Measurements from ENCODE around the gene RINT1. TPM values are rescaled to one million over a fixed set of nuclear protein-coding genes. Genes with fewer than 3 reads are reported as not detected.
A peak's percentile ranks its signal among the peaks of the same experiment; 100 is the strongest.

RINT1 gene
- 13.5 and 27.1 TPM in 2 replicates for total RNA-seq

DNA sequence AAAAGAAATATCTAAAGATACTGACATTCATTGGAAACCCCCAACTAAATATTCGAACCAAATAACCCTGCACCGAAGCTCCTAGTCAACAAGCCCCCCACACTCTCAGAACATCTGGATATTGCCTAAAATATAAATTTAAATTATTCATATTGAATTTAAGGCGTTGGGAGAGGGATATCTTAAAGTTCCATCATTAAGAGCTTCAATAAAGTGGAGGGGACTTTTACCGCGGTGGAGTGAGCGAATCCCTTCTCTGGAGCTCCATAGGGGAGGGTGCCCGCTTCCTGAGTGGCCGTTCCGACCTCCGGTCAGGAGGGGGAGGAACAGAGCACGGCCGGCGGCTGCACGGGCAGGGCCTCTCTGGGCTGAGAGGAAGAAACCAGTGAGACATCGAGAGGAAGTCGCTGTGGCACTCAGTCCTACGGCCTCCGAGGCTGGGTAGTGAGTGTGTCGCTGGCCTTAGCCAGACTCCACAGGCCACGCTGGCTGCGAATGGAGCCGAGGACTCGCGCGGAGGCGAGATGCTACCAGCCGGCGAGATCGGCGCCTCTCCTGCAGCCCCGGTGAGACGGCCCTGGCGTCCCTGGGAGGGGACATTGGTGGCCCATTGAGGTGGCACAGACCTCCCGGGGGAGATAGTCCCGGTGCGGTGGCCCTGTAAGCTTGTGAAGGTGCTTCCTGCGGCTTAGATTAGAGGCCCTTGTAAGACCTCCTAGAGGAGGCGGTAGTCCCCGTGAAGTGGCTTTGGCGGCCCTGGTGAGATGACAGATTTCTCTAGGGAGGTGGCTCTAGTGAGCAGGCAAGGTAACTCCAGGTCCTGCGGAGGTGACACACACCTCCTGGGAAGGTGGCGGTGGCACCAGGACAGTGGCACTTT is at the start of gene RINT1:
Gene RINT1 (plus strand): TSS at position 410 of the 880 bp plus-strand sequence. CDS start 115 bp downstream, at position 525.
- DNase-seq (ENCODE audit: low read depth), result peak; percentile 52
- peak; percentile 71 for TF ChIP-seq CTCF (conservative IDR thresholded peaks at IDR 0.05; ENCODE audit: low read depth, low read length)
- H3K4me3 ChIP-seq (ENCODE audit: low read depth, low read length), result peak within 1 kb of the TSS; percentile 99

DNA sequence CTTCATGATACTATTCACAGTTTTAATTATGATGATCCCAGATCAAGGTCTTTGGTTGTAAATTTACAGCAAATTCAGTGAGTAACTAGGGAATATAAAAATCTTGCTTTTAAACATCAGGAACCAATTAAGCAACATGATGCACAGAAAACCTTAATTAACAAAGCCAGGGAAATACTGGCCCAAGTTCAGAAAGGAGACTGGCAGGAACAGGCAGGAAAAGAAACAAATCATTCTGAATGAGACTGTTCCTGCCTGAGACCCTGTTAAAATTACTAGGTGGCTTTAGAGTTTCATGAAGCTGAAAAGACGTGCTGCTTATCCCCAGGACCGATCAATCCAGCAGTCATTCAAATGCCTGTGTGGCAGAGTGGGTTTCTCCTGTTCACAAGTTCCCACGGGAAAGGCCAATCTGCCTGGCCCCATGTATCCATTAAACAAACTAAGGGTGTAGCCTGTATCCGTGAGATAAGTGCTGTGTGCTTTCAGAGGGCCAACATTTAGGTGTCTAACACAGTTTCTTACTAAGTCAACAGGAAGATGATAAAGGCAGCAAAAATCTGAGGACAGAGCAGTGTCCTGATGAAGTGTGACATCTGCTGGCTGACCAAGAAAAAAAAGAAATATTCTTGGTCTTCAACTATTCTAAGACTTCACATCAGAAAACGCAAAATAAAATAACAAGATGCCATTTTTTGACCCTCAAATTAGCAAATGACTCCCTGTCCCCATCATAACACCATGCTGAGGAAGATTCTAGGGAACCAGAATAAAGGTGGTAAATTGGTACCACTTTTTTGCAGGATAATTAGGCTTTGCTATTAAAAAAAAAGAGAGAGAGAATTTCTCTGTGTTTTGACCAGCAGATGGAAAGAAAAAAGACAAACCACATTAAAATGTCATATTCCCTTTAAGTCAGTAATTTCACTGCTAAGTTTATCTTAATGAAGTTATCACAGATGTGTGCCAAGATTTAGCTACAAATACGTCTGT is 44.1 kb upstream of the RINT1 start:
- DNase-seq (ENCODE audit: low read depth), result peak; percentile 26
- TF ChIP-seq CTCF (conservative IDR thresholded peaks at IDR 0.05; ENCODE audit: low read depth, low read length), result peak; percentile 61

GRCh38 chr7:105489409-105489808 is 42.6 kb upstream of the RINT1 start:
- DNase-seq (ENCODE audit: low read depth), result no peak
- no peak for TF ChIP-seq CTCF (conservative IDR thresholded peaks at IDR 0.05; ENCODE audit: low read depth, low read length)

More for the DNA sequence above, 44.1 kb upstream of the RINT1 start:
- no peak overlapping the region for H3K4me3 ChIP-seq (ENCODE audit: low read depth, low read length)

DNA sequence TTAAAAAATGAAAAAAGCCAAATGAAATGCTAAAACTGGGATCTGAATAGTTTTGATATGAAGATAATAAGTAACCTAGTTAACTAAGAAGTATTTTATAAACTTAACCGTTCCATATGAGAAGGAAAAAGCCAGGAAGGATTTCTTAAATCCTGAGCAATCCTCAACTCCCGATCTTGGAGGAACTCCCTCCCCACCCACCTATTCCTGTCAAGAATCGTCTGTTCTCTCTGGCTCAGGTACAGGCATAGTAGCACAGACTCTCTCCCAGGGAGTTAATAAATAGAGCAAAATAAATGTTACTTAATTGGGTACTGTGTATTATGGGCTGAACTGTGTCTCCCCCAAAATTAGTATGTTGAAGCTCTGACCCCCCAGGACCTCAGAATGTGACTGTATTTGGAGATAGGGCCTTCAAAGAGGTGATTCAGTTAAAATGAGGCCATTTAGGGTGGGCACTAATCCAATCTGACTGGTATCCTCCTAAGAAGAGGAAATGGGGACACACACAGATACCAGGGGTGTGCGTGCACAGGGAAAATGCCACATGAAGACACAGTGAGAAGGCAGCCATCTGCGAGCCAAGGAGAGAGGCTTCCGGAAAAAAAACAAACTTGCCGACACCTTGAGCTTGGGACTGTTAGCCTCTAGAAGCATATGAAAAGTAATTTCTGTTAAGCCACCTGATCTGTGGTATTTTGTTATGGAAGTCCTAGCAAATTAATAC is 38.6 kb upstream of the RINT1 start:
- DNase-seq (ENCODE audit: low read depth), result no peak
- no peak overlapping the region for H3K4me3 ChIP-seq (ENCODE audit: low read depth, low read length)
- TF ChIP-seq CTCF (conservative IDR thresholded peaks at IDR 0.05; ENCODE audit: low read depth, low read length), result no peak

More at GRCh38 chr7:105489409-105489808, 42.6 kb upstream of the RINT1 start:
- no peak overlapping the region for H3K4me3 ChIP-seq (ENCODE audit: low read depth, low read length)

DNA sequence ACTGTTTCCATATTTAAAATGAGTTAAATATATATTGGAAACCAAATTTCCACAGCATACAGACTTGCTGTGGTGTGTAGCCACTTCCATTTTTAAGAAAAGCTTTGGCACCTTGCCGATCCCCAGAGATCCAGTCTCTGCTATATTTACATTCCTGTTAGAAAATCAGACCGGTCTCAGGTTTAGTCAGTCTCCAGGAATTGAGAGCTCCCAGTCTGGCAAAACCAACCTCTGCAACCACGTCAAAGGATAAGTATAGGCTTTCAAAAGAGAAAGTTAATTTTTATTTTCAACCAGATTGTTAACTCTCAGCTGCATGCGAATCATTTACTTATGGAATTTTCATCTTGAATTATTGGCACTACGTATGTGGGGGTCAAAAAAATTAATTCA is 38.1 kb upstream of the RINT1 start:
- no peak for TF ChIP-seq CTCF (conservative IDR thresholded peaks at IDR 0.05; ENCODE audit: low read depth, low read length)
- peak; percentile 30 for DNase-seq (ENCODE audit: low read depth)
- H3K4me3 ChIP-seq (ENCODE audit: low read depth, low read length), result peak overlapping the region; percentile 7

DNA sequence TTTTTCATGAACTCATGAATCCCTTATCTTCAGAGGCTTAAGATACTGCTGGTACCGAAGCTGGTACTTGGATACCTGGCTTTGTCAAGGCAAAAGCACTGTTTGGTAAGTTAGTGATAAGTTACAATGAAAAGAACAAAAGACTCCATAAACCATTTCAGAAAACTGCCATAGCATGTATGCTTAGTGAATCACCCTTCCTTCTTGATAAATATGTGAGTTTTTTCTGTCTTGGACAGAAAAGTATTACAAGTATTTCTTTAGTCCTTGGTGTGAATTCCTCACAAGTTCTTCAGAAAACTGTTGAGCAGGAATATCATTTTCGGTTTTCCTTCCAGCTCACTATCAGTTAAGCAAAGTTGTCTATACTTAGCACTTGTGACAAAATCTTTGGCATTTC is 35.5 kb upstream of the RINT1 start:
- DNase-seq (ENCODE audit: low read depth), result no peak
- no peak for TF ChIP-seq CTCF (conservative IDR thresholded peaks at IDR 0.05; ENCODE audit: low read depth, low read length)
- no peak overlapping the region for H3K4me3 ChIP-seq (ENCODE audit: low read depth, low read length)

Data from epithelial cell of proximal tubule (primary cell).